HG02642 (cell line): Measurements from ENCODE around the gene OR1E2.
"Not testable (repeated sequence)": the region's sequence is repeated elsewhere in the genome, so short reads cannot be mapped to it uniquely, and the experiment has no call there.

Experiments
- ATAC-seq: cut with Tn5 transposase; IDR thresholded peaks from one replicate; pipeline ENCODE4 v1.9.1; 2021; ENCODE audit warnings: mild to moderate bottlenecking; ENCODE audit not compliant: unreplicated experiment, poor library complexity

The OR1E2 gene

DNA sequence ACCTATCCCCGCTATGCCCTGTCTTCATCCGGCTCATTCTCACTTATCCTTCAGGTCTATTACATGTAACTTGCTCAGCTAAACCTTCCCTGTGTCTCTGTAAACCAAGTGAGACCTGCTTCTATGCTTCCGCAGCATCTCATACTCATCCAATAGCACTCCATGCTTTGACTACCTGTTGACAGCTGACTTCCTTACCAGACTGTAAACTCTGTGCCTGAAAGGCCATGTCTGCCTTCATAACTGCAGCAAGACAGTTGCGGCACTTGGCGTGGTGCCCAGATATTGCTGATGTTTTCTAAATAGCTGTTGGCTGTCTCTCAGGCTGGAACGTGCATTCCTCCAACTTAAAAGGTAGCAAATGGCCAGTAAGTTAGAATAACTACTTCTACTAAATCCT lies 33.6 kb downstream of the OR1E2 start:
- ATAC-seq = no peak

DNA sequence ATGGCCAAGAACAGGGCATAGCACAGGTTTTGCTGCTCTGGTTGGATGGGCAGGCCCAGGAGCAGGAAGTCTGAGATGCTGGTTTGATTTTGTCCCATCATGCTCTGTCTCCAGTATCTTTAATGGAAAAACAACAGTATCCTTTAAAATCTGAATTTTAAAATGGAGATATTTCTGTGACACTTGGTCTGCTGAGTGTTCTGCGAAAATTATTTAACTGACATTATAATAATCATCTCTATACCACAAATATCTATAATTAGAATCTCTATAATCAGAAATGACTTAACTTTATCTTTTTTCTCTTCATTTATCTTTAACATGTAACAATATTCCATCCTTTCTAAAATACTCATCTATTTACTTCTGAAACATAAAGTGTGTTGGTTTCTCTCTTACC lies 35.3 kb downstream of the OR1E2 start, which contains the start of gene OR1E1:
Gene OR1E1 (minus strand): TSS at position 101 of the 400 bp plus-strand sequence. CDS start 0 bp downstream, at position 101.
- ATAC-seq = no peak

DNA sequence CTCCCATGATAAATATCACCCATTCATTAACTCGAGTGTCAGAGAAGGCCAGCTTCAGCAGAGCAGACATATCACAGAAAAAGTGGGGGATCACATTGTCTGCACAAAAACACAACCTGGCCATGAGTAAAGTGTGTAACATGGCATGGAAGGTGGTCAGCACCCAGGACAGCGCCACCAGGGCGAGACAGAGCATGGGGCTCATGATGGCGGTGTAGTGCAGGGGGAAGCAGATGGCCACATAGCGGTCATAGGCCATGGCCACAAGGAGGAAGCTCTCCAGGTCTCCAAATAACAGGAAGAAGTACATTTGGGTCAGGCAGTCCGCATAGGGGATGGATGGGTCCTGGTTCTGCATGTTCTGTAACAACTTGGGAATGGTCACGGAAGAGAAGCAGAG lies 35.8 kb downstream of the OR1E2 start:
- not testable (repeated sequence) for ATAC-seq

DNA sequence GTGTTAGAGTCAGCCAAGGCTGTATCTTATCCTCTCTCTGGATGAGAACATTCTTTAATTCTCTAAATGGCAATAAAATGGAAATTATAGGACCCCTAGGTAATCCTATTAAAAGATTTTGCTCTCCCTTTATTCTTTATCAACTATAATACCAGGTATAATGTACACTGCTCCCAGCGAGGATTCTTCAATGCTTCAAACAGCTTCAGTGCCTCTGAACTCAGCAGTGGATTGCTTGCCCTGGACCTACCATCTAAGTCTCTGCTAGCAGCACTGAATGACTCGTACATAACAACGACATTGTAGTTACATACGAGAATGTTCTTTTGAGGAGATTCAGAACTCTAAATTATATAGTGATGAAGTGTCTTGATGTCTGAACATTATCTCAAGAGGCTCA lies 43.9 kb downstream of the OR1E2 start:
- no peak for ATAC-seq

DNA sequence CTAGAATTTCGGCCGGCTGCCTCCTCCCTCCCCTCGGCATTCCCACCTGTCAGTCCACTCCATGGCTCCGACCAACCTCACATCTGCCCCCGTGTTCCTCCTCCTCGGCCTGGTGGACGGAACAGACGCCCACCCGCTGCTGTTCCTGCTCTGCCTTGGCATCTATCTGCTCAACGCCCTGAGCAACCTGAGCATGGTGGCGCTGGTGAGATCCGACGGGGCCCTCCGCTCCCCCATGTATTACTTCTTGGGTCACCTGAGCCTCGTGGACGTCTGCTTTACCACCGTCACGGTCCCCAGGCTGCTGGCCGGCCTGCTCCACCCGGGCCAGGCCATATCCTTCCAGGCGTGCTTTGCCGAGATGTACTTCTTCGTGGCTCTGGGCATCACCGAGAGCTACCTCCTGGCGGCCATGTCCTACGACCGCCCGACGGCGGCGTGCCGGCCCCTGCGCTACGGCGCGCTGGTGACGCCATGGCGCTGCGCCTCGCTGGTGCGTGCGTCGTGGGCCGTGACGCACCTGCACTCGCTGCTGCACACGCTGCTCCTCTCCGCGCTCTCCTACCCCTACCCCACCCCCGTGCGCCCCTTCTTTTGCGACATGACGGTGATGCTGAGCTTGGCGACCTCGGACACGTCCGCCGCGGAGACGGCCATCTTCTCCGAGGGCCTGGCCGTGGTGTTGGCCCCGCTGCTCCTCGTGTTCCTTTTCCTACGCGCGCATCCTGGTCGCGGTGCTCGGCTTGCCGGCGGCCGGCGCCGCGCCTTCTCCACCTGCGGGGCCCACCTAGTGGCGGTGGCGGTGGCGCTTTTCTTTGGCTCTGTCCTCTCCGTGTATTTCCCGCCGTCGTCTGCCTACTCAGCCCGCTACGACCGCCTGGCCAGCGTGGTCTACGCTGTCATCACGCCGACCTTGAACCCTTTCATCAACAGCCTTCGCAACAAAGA lies 47.5 kb downstream of the OR1E2 start, which contains the start of gene OR3A2:
Gene OR3A2 (minus strand): TSS at position 440 of the 948 bp plus-strand sequence.
- ATAC-seq = no peak
